AG04450 (cell line): ENCODE measurements around the gene MBTPS1. TPM values are rescaled to one million over a fixed set of nuclear protein-coding genes. Genes with fewer than 3 reads are reported as not detected.

Source experiments
- CTCF ChIA-PET: fragments of 300-600, 350-600 bp; formaldehyde crosslinking; extraction: SDS; loops from one replicate; lab custom pipeline; 2022; ENCODE audit warnings: antibody characterized with exemption, inconsistent platforms; lab: Charles Lee
- POLR2A ChIA-PET: fragments of 350-600 bp; formaldehyde crosslinking; extraction: SDS; loops from one replicate; lab custom pipeline; 2021; ENCODE audit warnings: antibody characterized with exemption, inconsistent platforms; lab: Yijun Ruan, JAX
- DNase-seq: peaks from one replicate; pipeline ENCODE4 v3.0.0-alpha.2; 2011; ENCODE audit warnings: low read depth, low spot score
- H3K27ac ChIP-seq: one replicate; pipeline ENCODE4 v1.5.1; 2012; ENCODE audit warnings: low read depth, low read length, control low read depth
- H3K27me3 ChIP-seq: one replicate; pipeline ENCODE4 v1.6.0; 2012; ENCODE audit warnings: low read length; ENCODE audit not compliant: control insufficient read depth, insufficient read depth
- H3K4me3 ChIP-seq: 2 replicates; pipeline ENCODE4 v1.5.1; 2011; ENCODE audit warnings: mild to moderate bottlenecking, low read depth, low read length, control low read depth
- H3K9me3 ChIP-seq: 2 replicates; pipeline ENCODE4 v1.5.1; 2012; ENCODE audit warnings: low read length; ENCODE audit not compliant: control insufficient read depth, insufficient read depth
- CTCF ChIP-seq: IDR thresholded peaks from 2 replicates; pipeline ENCODE4 v1.5.1; 2011; ENCODE audit warnings: low read depth, low read length, control low read depth, inconsistent platforms
- polyA plus RNA-seq: library from polyadenylated mRNA; depleted of rRNA; stranded (reverse); fragments of >200 nt; gene quantifications from 2 replicates; pipeline ENCODE4 v1.2.3, GENCODE V29; 2011

The MBTPS1 gene
- polyA plus RNA-seq, 1 experiment, result 116 TPM

DNA sequence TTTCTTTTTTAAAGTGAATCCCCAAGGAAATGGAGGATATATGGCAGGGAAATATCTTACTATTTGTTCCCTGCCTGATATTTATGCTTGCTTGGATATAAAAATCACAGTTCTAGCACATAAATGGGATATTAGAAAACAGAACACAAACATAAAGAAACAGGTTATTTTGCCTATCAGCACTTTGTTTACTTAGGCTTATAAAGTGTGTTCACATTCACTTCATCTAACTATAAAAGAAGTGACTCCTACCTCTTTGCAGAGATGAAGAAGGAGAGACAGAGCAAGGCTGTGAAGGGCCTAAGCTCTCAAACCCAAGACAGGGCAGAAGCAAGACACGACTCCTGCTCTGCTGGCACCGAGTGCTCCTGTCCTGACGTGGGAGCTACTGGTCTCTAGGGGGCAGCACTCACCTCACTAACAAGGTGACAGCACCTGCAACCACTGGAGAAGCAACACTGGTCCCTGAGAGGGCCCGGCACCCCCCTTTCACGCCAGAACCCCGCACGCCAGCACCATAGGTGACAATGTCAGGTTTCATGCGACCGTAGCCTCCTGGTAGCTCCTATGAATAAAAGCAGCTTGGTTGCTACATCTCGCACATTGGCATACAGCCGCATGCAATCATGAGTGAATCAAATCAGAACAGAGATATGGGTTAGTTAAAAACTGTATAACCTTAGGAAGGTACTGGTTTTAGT, 32.0 kb downstream of the MBTPS1 start:
- H3K4me3 ChIP-seq, result no peak overlapping the region
- POLR2A ChIA-PET, result no interaction called here
- H3K27me3 ChIP-seq, result no peaks in the 10 kb centered on the region
- no peaks in the 10 kb centered on the region; the same call in 1 of the 2 replicates for H3K9me3 ChIP-seq
- CTCF ChIA-PET, result interaction anchor here (0.6 to 4.4 kb wide), 27 partner anchors 11 to 406 kb away, joined by 3 to 32 read pairs (median 4); partner anchors contain the start of genes OSGIN1 and TAF1C
- TF ChIP-seq CTCF, result peak; percentile 84
- peak; percentile 10 for DNase-seq
- no peak overlapping the region for H3K27ac ChIP-seq

- no peak for TF ChIP-seq CTCF
- H3K27me3 ChIP-seq, result no peaks in the 10 kb centered on the region
- no peaks in the 10 kb centered on the region; the same call in 1 of the 2 replicates for H3K9me3 ChIP-seq
- DNase-seq, result no peak
- CTCF ChIA-PET, result interaction anchor here (0.6 to 4.4 kb wide), 4 partner anchors 17 to 104 kb away, joined by 3 to 31 read pairs (median 13); partner anchors contain the start of gene TAF1C
- no peak overlapping the region for H3K27ac ChIP-seq
- POLR2A ChIA-PET, result no interaction called here
- no peak overlapping the region for H3K4me3 ChIP-seq
These were observed 33.7 kb downstream of the MBTPS1 start for GRCh38 chr16:84082835-84083569.

DNA sequence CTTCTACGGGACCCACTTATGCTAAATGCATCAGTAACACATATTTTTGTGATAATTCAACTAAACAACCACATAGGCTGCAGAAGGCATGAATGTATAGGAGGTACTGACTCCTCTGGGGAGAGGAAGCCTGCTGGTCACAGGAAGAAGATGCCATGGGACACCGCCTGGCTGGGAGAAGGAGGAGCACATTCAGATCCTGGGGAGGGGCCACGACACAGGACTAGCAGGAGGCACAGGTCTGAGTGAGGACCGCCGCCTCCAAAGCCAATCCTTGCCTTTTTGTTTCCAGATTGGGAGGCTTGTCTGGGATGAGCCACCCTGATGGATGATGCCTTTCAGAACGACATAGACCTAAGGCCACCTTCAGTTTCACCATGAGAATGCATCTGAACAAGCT, 34.6 kb downstream of the MBTPS1 start:
- POLR2A ChIA-PET, result no interaction called here
- Histone ChIP-seq H3K4me3 (no peak overlapping the region), H3K9me3 (no peaks in the 10 kb centered on the region; the same call in 1 of the 2 replicates), H3K27me3 (no peaks in the 10 kb centered on the region), H3K27ac (no peak overlapping the region)
- no peak for TF ChIP-seq CTCF
- DNase-seq, result no peak
- CTCF ChIA-PET, result interaction anchor here (4.4 kb wide), 1 partner anchor 16 kb away, joined by 31 read pairs; no protein-coding TSS in a partner anchor

DNA sequence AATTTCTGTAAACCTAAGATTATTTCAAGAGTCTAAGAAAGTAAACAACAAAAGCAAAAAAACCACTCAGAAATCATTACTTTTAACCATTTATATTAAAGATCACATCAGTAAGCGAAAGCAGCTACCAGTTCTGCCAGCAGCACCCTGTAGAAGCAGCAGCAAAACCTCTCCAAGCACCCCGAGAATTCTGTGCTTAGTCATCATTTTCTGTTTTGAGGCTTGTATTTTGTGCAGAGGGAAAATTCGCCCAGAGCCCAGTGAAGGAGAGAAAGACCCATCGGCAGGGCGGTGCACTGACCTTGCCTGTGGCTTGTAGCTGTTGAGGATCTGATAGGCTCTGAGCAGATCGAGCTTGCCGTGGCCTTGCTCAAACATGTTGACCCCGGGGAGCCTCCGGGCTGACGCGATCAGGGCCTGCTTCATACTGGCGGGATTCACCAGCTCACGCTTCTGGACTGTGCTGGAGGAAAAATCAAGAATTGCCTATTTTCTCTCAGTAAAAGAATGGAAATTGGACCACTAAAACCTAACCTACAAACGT, 35.2 kb downstream of the MBTPS1 start:
- ChIA-PET POLR2A (no interaction called here), CTCF (interaction anchor here (0.9 to 4.4 kb wide), 2 partner anchors 16 to 18 kb away, joined by 3 to 31 read pairs; no protein-coding TSS in a partner anchor)
- no peak for TF ChIP-seq CTCF
- DNase-seq, result no peak
- Histone ChIP-seq H3K9me3 (no peaks in the 10 kb centered on the region; the same call in 1 of the 2 replicates), H3K27ac (no peak overlapping the region), H3K27me3 (no peaks in the 10 kb centered on the region), H3K4me3 (no peak overlapping the region)
